ENCODE measurements around the gene TNFAIP1. TPM values are rescaled to one million over a fixed set of nuclear protein-coding genes. Genes with fewer than 3 reads are reported as not detected.
"Not testable (repeated sequence)": the region's sequence is repeated elsewhere in the genome, so short reads cannot be mapped to it uniquely, and the experiment has no call there.

Gene TNFAIP1, protein sequence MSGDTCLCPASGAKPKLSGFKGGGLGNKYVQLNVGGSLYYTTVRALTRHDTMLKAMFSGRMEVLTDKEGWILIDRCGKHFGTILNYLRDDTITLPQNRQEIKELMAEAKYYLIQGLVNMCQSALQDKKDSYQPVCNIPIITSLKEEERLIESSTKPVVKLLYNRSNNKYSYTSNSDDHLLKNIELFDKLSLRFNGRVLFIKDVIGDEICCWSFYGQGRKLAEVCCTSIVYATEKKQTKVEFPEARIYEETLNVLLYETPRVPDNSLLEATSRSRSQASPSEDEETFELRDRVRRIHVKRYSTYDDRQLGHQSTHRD
- 10 to 100 TPM; 25.7 to 26.2 TPM for total RNA-seq

DNA sequence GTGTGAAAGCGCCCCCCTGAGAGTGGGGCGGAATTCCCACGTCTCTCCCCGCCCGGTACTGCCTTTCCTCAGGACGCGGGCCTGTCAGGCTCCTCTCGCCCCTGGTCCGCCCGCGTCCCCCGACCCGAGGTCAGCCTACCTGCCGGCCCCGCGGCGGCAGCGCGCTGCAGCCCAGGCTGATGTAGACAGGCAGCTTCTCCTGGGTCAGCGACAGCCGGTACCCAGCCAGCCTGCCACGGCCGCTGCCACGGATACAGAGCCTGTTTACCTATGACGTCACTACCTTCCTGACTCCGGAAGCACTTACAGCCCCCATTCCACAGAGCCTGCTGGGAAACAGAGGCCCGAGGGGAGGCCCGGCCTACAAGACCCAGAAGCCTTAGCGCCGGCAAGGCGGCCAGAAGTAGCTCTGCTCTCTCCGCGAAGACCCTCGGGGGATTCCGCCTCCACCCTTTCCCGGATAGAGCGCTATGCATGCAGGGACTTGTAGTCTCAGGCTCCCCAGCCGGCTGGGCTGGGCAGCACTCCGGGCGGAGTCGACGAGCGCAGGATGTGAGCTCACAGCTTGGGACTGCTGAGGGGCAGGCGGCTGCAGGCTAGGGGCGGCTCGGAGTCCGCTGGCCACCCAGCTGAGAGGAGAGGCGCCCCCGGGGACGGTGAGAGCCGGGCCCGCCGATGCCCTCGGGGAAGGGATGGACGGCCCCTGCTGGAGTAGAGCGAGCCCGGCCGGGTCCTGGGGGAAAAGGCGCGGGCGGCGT lies at the start of gene TNFAIP1, which contains the start of gene IFT20:
TSS of gene TNFAIP1 (plus strand) at position 561 of the 758 bp plus-strand sequence. CDS start 3,761 bp downstream, outside the sequence.
TSS of gene IFT20 (minus strand) at position 272 of the 758 bp plus-strand sequence. CDS start 3,487 bp downstream, outside the sequence.
- H3K36me3 Mint-ChIP-seq, result peaks cover 0 to 13% of the 10 kb centered on the region in 2 donors
- peak; percentile 94 to 96 for DNase-seq (ENCODE audit: low spot score in 2 of 2)
- peak within 1 kb of the TSS; percentile 95 to 96 for H3K27ac Mint-ChIP-seq
- H3K9me3 Mint-ChIP-seq, result no peaks in the 10 kb centered on the region
- ATAC-seq, result peak; percentile 92 to 97

DNA sequence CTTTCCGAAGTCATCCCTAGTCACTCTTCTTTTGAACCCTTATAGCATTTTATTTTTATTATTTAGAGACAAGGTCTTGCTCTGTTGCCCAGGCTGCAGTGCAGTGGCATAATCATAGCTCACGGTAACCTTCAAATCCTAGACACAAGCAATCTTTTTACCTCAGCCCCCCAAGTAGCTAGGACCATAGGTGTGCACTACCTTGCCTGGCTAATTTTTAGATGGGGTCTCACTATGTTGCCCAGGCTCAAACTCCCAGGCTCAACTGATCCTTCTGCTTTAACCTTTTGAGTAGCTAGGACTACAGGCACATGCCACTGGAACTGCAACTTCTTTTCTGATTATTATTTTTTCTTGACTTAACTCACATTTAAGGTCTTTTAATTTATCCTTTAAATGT lies 49.6 kb upstream of the TNFAIP1 start:
- ATAC-seq, result no peak

DNA sequence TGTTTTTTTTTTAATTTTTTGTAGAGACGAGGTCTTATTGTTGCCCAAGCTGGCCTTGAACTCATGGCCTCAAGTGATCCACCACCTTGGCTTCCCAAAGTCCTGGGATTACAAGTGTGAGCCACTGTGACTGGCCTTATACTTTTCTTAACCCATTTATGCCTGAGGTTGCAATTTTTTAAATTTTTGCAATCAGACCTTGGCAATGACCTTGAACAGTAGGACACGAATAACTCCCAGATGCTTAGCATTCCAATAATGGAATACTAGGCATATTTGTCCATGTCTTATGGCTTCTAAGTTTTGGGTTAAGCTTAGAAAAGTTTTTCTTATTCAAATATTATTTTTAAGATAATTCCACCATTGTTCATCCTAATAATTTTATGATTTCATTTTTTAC lies 44.9 kb upstream of the TNFAIP1 start:
- Mint-ChIP-seq H3K9me3 (no peaks in the 10 kb centered on the region), H3K36me3 (no peaks in the 10 kb centered on the region), H3K27ac (no peak overlapping the region)
- DNase-seq (ENCODE audit: low spot score in 2 of 2), result no peak
- ATAC-seq, result no peak

More for the DNA sequence above, 49.6 kb upstream of the TNFAIP1 start:
- Mint-ChIP-seq H3K9me3 (no peaks in the 10 kb centered on the region), H3K36me3 (no peaks in the 10 kb centered on the region), H3K27ac (no peak overlapping the region)
- no peak for DNase-seq (ENCODE audit: low spot score in 2 of 2)

DNA sequence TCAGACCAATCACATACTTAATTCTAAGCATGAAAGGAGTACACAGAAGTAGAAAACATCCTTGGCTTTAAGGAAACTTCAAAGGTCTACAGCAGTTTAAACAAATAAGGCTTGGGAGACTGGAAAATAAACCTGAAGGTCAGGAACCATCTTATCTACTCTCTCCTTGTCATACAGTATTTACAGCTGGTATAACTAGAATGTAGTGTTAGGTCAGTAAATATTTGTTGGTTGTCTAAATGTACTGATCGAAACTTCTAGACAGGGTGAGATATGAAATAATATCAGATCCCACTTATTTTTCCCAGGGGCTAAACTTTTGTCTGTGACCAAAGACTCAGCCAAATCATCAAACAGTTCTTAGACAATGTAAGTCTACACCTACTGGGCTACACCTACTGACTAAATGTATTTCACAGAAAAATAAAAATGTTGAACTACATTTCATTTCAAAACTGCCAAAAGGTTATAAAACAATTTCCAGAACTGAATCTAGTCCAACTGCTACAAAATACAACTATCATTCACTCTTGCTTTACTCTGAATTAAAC lies 43.7 kb upstream of the TNFAIP1 start:
- Mint-ChIP-seq H3K27ac (no peak overlapping the region), H3K9me3 (no peaks in the 10 kb centered on the region), H3K36me3 (no peaks in the 10 kb centered on the region)
- ATAC-seq (no peak), DNase-seq (ENCODE audit: low spot score in 2 of 2) (no peak)

DNA sequence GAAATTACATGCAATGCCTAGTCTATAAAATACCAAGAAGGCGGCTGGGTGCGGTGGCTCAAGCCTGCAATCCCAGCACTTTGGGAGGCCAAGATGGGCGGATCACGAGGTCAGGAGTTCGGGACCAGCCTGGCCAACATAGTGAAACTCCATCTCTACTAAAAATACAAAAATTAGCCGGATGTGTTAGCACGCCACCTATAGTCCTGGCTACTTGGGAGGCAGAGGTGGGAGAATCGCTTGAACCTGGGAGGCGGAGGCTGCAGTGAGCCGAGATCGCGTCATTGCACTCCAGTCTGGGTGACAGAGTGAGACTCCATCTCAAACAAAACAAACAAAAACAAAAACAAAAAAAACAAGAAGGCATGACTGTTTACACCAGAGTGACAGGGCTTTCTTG lies 42.7 kb upstream of the TNFAIP1 start:
- not testable (repeated sequence) for H3K36me3 Mint-ChIP-seq; DNase-seq (ENCODE audit: low spot score in 2 of 2)

DNA sequence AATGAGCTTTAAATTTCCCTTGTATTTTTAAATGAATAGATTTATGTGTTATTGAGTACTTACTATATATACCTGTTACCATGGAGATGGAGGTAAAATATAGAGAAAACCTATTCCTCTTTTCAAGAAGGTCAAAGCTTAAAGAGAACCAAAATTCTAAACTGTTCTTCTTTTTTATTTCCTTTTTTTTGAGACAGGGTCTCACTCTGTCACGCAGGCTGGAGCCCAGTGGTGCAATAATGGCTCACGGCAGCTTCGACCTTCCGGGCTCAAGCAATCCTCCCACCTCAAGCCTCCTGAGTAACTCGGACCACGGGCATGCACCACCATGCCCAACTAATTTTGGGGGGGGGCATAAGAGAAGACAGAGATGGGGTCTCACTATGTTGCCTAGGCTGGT lies 41.6 kb upstream of the TNFAIP1 start:
- no peak for DNase-seq (ENCODE audit: low spot score in 2 of 2)
- no peak for ATAC-seq
- Mint-ChIP-seq H3K36me3 (no peaks in the 10 kb centered on the region), H3K27ac (no peak overlapping the region), H3K9me3 (no peaks in the 10 kb centered on the region)

More for the DNA sequence above, 42.7 kb upstream of the TNFAIP1 start:
- not testable (repeated sequence) for H3K27ac Mint-ChIP-seq, H3K9me3 Mint-ChIP-seq, ATAC-seq

DNA sequence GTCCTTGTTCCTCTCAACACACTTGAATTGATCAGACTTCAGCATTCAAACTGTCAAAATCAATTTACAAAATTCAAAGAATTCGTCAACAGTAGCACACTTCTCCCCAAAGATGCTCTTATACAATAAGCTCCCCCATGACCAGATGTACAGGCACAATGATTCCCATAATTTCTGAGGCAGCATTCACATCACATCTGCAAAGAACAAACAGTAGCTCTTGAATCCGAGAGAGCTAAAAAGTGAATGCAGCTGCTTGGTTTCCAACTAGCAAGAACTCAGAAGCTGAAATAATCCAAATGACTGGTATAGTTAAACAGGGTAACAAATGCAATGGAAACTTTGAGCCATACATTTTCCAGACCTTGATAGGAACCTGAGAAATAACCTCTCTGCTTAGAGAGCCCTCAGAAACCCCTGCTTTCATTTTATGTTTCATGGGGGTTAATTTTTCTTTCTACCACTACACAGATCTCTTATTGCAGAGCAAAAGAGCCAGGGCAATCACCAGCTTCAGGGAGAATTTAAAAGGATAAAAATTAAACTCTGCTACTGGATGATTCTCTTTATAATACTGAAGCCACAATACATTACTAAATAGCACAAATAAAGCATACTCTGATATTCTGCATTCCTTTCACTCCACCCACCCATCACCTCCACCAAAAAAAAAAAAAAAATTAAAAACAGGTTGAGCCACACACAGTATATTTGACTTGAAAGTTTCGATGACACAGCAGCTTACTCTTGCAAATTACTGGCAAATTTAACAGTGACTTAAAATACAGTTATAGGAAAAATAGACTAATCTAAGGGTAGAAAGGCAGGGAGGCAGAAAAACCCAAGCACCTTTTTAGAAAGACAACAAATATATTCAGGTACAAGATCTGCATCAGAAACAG lies 39.6 kb upstream of the TNFAIP1 start:
- ATAC-seq (peak; percentile 56 to 92), DNase-seq (ENCODE audit: low spot score in 2 of 2) (no peak)
- no peaks in the 10 kb centered on the region for H3K9me3 Mint-ChIP-seq
- H3K36me3 Mint-ChIP-seq, result no peaks in the 10 kb centered on the region
- H3K27ac Mint-ChIP-seq, result peak overlapping the region; percentile 2 to 72

DNA sequence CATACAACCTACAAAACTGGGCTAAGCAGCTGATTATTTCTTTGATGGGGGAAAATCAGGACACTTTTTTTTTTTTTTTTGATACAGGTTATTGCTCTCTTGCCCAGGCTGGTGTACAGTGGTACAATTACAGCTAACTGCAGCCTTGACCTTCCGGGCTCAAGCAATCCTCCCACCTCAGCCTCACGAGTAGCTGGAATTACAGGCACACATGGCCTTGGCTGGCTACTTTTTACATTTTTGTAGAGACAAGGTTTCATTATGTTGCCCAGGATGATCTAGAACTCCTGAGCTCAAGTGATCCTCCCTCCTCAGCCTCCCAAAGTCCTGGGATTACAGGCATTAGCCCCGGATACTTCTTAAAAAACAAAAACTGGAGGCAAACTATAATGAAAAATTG lies 37.1 kb upstream of the TNFAIP1 start:
- H3K27ac Mint-ChIP-seq, result no peak overlapping the region
- DNase-seq (ENCODE audit: low spot score in 2 of 2), result no peak
- ATAC-seq, result no peak
- H3K9me3 Mint-ChIP-seq, result no peaks in the 10 kb centered on the region
- no peaks in the 10 kb centered on the region for H3K36me3 Mint-ChIP-seq

DNA sequence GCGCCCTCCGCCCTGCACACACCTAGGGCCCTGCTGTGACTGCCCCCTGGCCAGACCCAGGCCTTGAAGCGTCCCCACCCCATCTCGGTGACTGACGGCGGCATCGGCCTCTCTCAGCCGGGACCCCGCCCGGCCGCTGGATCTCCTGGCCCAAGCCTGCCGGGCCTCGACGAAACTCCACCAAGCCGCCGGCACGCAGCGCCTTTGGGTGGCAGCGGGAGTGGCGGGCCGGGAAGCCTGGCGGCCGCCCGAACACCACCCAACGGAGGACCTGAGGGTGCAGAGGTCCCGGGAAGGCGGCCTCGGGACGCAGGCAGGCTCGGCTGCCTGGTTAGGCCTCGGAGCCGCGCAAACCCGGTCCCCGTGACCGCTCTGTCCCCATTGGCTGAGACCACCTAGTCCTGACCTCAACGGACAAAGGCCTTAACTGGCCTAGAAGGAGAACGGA lies 28.6 kb upstream of the TNFAIP1 start:
- Mint-ChIP-seq H3K36me3 (no peaks in the 10 kb centered on the region), H3K9me3 (no peaks in the 10 kb centered on the region), H3K27ac (no peak overlapping the region)
- no peak for ATAC-seq
- no peak for DNase-seq (ENCODE audit: low spot score in 2 of 2)

DNA sequence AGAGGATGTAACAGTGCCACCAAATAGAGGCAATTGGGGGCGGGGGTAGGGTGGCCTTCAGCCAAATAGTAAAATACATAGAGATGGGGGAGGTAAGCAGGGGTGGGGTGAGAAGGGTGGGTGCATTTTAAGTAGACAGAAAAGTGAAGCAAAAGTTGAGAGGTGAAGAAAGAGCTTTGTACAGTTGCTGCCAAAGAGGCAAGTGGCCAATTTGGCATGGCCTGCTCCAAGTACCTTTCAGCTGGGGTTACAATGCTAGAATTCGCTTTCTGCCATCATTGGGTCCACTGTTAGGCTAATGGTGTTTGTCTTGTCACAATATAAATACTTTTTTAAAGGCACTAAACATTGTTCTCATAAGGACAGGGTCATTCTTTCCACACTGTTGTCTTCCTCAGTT lies 21.7 kb upstream of the TNFAIP1 start:
- Mint-ChIP-seq H3K27ac (no peak overlapping the region), H3K36me3 (peaks cover 0 to 7% of the 10 kb centered on the region in 2 donors), H3K9me3 (no peaks in the 10 kb centered on the region)
- ATAC-seq, result no peak
- no peak for DNase-seq (ENCODE audit: low spot score in 2 of 2)

DNA sequence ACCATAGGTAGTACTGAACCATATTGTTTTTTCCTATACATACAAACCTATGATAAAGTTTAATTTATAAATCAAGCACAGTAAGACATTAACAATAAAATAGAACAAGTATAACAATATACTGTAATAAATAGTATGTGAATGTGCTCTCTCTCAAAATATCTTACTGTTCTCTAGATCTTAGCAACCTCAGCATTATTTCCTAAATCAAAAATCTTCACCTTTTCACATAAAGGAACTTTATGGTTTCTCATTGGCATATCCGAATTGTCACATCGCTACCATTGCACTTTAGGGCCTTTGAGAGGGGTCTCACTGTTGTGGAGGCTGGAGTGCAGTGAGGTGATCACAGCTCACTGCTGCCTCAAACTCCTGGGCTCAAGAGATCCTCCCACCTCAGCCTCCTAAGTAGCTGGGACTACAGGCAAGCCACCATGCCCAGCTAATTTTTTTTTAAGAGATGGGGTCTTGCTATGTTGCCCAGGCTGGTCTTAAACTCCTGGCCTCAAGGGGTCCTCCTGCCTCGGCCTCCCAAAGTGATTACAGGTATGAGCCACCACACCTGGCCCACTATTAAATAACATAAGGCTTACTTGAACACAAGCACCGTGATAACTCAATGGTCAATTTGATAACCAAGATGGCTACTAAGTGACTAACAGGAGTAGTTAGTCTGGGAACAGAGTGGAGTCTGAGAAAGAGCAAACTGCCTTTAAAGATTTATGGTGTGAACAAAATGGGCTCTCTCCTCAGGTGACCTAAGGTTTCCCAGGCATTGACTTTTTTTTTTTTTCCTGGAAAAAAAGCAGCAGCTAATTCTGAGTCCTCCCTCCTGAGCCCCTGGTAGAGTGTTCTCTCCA lies 19.5 kb upstream of the TNFAIP1 start:
- Mint-ChIP-seq H3K36me3 (peaks cover 17 to 29% of the 10 kb centered on the region in 2 donors), H3K27ac (no peak overlapping the region), H3K9me3 (no peaks in the 10 kb centered on the region)
- DNase-seq (ENCODE audit: low spot score in 2 of 2) (no peak), ATAC-seq (no peak)

DNA sequence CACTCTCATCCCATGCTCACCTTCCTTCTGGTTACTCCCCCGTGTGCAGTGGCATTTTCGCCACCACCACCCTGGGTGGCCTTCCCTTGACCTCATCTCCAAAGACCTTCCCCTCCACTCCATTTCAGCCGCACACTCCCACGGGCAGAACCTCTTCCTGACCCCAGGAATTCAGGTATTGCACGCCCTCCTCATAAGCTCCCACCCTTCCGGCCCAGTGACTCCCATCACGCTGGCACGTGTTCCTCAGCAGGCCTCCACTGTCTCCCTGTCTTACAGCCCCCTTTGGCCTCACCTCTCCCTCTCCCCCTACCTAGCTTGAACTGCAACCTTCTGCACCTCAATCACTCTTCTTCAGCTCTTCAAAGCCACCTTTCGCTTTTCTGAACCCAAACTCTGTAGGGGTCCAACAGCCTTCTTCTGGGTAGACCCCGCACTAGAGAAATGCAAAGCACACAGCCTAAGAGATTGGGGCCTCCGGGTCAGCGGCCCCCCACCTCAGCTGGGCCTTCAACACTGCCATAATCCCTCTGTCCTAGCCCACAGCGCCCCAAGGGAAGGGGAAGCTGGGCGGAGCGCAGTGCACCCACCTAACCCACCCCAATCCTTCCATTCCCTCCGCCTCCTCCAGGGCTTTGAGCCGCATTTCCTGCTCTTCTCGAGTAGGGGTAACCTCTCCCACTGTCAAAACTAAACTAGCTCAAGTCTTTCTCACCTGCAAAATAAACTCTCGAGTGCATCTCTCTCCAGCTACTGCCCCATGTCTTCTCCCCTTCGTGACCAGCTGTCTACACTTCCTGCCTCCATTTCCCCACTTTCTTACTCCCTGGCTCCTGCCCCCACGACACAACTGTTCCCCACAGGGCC lies 18.2 kb upstream of the TNFAIP1 start:
- DNase-seq (ENCODE audit: low spot score in 2 of 2), result no peak

DNA sequence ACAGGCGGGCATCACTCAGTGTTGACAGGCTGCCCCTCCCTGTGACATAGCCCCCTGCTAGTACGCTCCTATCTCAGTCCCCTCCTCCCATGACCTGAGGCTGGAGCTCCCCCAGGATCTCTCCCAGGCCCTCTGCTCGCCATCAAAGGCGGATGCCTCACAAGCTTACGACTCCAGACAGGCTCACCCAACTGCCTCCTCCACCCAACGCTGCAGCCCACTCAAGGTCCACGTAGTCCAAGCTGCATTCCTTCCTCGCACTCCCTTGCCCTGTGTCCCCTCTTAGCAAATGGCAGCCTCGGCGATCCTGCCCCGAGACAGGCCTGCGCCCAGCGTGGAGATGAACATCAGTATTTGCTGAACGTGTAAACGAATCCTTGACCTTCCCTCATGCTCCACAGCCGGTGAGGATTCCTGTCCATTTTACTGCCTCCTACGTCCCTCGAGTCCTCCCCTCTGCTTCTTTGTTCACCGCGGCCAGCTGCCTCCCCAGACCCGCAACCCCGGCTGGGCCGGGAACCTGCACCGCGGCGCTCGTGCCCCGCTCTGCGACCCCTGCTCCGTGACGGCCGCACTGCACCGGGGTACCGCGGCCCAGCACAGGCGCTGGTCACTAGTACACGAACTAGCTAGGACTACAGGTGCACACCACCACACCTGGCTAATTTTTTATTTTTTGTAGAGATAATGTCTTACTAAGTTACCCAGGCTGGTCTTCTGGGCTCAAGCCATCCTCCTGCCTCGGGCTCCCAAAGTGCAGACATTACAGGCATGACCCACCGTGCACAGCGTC lies 17.4 kb upstream of the TNFAIP1 start:
- DNase-seq (ENCODE audit: low spot score in 2 of 2) (peak in 1 of 2 donors; percentile 30), ATAC-seq (peak; percentile 2 to 6)
- H3K9me3 Mint-ChIP-seq, result no peaks in the 10 kb centered on the region
- H3K27ac Mint-ChIP-seq, result peak overlapping the region in 1 of 2 donors; percentile 85
- H3K36me3 Mint-ChIP-seq, result peaks cover 17 to 33% of the 10 kb centered on the region in 2 donors

More for the DNA sequence above, 18.2 kb upstream of the TNFAIP1 start:
- Mint-ChIP-seq H3K27ac (peak overlapping the region; percentile 22 to 85), H3K36me3 (peaks cover 17 to 33% of the 10 kb centered on the region in 2 donors), H3K9me3 (no peaks in the 10 kb centered on the region)
- ATAC-seq, result no peak

Data from activated naive CD4-positive, alpha-beta T cell treated with anti-CD3 and anti-CD28 coated beads, Interleukin-2, amount 50 U/mL, for 72 hours (primary cell).